GM20431 (cell line): Measurements from ENCODE around the gene KCNT1.

ENCODE experiments used
- in situ Hi-C: fragments of 300-500 bp; cut with MseI, MboI; formaldehyde crosslinking; loops from one replicate; pipeline ENCODE4 v1.15.0; 2020; ENCODE audit warnings: low sequenced_read_pairs; ENCODE audit not compliant: unreplicated experiment

The KCNT1 gene

GRCh38 chr9:135811801-135812200, 109.8 kb downstream of the KCNT1 start:
- in situ Hi-C loops, result no loop called here

GRCh38 chr9:135812961-135813360, 111.0 kb downstream of the KCNT1 start:
- in situ Hi-C loops, result no loop called here

GRCh38 chr9:135813671-135814290, 111.8 kb downstream of the KCNT1 start:
- in situ Hi-C loops, result no loop called here

- in situ Hi-C loops, result no loop called here
Observed at GRCh38 chr9:135814421-135815095, 112.6 kb downstream of the KCNT1 start.

GRCh38 chr9:135815413-135815812, 113.4 kb downstream of the KCNT1 start:
- in situ Hi-C loops, result no loop called here

GRCh38 chr9:135815830-135816650, 114.1 kb downstream of the KCNT1 start:
- in situ Hi-C loops, result no loop called here

GRCh38 chr9:135816651-135816970, 114.6 kb downstream of the KCNT1 start:
- in situ Hi-C loops, result no loop called here

- in situ Hi-C loops, result no loop called here
Observed at GRCh38 chr9:135817951-135818717, 116.1 kb downstream of the KCNT1 start.

GRCh38 chr9:135818718-135819475, 116.9 kb downstream of the KCNT1 start:
- in situ Hi-C loops, result no loop called here

GRCh38 chr9:135819905-135820304, 117.9 kb downstream of the KCNT1 start:
- in situ Hi-C loops, result no loop called here

- in situ Hi-C loops, result no loop called here
Observed at GRCh38 chr9:135820661-135821060, 118.7 kb downstream of the KCNT1 start.

GRCh38 chr9:135821116-135821515, 119.1 kb downstream of the KCNT1 start:
- in situ Hi-C loops, result no loop called here

- in situ Hi-C loops, result no loop called here
Observed at GRCh38 chr9:135821733-135822373, 119.9 kb downstream of the KCNT1 start.

GRCh38 chr9:135822374-135822755, 120.4 kb downstream of the KCNT1 start:
- in situ Hi-C loops, result no loop called here

- in situ Hi-C loops, result no loop called here
Observed at GRCh38 chr9:135823036-135823435, 121.1 kb downstream of the KCNT1 start.

GRCh38 chr9:135825435-135826187, 123.6 kb downstream of the KCNT1 start:
- in situ Hi-C loops, result no loop called here

GRCh38 chr9:135826188-135826545, 124.2 kb downstream of the KCNT1 start:
- in situ Hi-C loops, result no loop called here

- in situ Hi-C loops, result no loop called here
Observed at GRCh38 chr9:135827301-135827700, 125.3 kb downstream of the KCNT1 start.
